HepG2 (cell line): Measurements from ENCODE around the gene ZNF575. TPM values are rescaled to one million over a fixed set of nuclear protein-coding genes. Genes with fewer than 3 reads are reported as not detected.
A peak's percentile ranks its signal among the peaks of the same experiment; 100 is the strongest.

Source experiments
- ATAC-seq: fragments of 200-7000 bp; cut with Tn5 transposase; 3 replicates; pipeline ENCODE4 v1.9.1; 2020; ENCODE audit warnings: mild to moderate bottlenecking, moderate library complexity
- BruUV-seq: library from RNA; stranded (reverse); fragments of 400-500 nt; replicated peaks from 2 replicates; lab custom pipeline; 2021; lab: Mats Ljungman, UMichigan
- CTCF ChIA-PET: fragments of 300-600 bp; formaldehyde crosslinking; extraction: SDS; loops from one replicate; lab custom pipeline; 2021; ENCODE audit warnings: low total read pairs, inconsistent platforms, low intra/inter-chr PET ratio; lab: Yijun Ruan, JAX
- POLR2A ChIA-PET: fragments of 350-600 bp; sonication (Branson Sonifier 250); formaldehyde crosslinking; loops from one replicate; lab custom pipeline; 2020; ENCODE audit warnings: antibody characterized with exemption, inconsistent platforms; lab: Yijun Ruan, JAX
- DNase-seq: peaks from one replicate; pipeline ENCODE4 v3.0.0-alpha.2; 2015; ENCODE audit warnings: low spot score
- FAIRE-seq: peaks from 3 replicates; lab custom pipeline; 2011; peaks lifted over from hg19 to GRCh38; lab: Jason Lieb, UNC
- H2AFZ ChIP-seq: one replicate; pipeline ENCODE4 v1.6.1; 2011; ENCODE audit warnings: low read length, inconsistent platforms
- H3K27ac ChIP-seq: fragments of 300-600 bp; 3 replicates; pipeline ENCODE4 v1.8.0; 2011; ENCODE audit warnings: mixed run types, mild to moderate bottlenecking, mixed read lengths, low read length, inconsistent platforms; ENCODE audit not compliant: insufficient read depth; ENCODE audit errors: extremely low read length
- H3K27me3 ChIP-seq, 2 experiments: fragments of 200-600 bp in 1 of 2; 2 replicates in 1 of 2; 3 replicates in 1 of 2; pipeline versions ENCODE4 v1.6.0 to v1.8.0; 2011; ENCODE audit warnings: low read length in 2 of 2, mild to moderate bottlenecking in 2 of 2, moderate library complexity in 2 of 2, inconsistent platforms in 1 of 2; ENCODE audit not compliant: insufficient read depth in 2 of 2, control insufficient read depth in 1 of 2
- H3K36me3 ChIP-seq, 2 experiments: fragments of 200-600 bp in 1 of 2; replicated peaks in 1 of 2; 2 replicates in 1 of 2; 3 replicates in 1 of 2; pipeline versions ENCODE4 v1.5.1 to v1.8.0; 2011; ENCODE audit warnings: low read length in 2 of 2, inconsistent platforms in 1 of 2; ENCODE audit not compliant: insufficient read depth in 2 of 2, control insufficient read depth in 1 of 2
- H3K4me1 ChIP-seq: 2 replicates; pipeline ENCODE4 v1.5.1; 2012; ENCODE audit warnings: low read length, inconsistent platforms; ENCODE audit not compliant: insufficient read depth
- H3K4me2 ChIP-seq: 2 replicates; pipeline ENCODE4 v1.6.0; 2011; ENCODE audit warnings: low read depth, low read length, inconsistent platforms
- H3K4me3 ChIP-seq, 3 experiments: fragments of 200-600 bp in 1 of 3; sonication (generic), shearing (Covaris generic) in 1 of 3; replicated peaks in 1 of 3; 2 replicates each; pipeline ENCODE4 v1.5.1; 2011 to 2016; ENCODE audit warnings: low read length in 3 of 3, inconsistent platforms in 2 of 3, low read depth in 2 of 3, mild to moderate bottlenecking in 2 of 3, control low read depth in 1 of 3, mixed read lengths in 1 of 3; ENCODE audit not compliant: insufficient read depth in 1 of 3
- H3K79me2 ChIP-seq: one replicate; pipeline ENCODE4 v1.6.1; 2011; ENCODE audit warnings: low read length, inconsistent platforms; ENCODE audit not compliant: insufficient read depth
- H3K9ac ChIP-seq: 2 replicates; pipeline ENCODE4 v1.6.0; 2011; ENCODE audit warnings: mild to moderate bottlenecking, low read depth, low read length, inconsistent platforms; ENCODE audit not compliant: insufficient read depth
- H3K9me3 ChIP-seq: 2 replicates; pipeline ENCODE4 v1.5.1; 2012; ENCODE audit warnings: mild to moderate bottlenecking, low read length
- H4K20me1 ChIP-seq: 2 replicates; pipeline ENCODE4 v1.6.0; 2011; ENCODE audit warnings: inconsistent platforms, mild to moderate bottlenecking, low read length, moderate library complexity; ENCODE audit not compliant: insufficient read depth
- AGO2 ChIP-seq: fragments of 200-400 bp; formaldehyde crosslinking; optimal IDR thresholded peaks from 2 replicates; pipeline ENCODE3; 2017; ENCODE audit warnings: mild to moderate bottlenecking, low read depth, low read length, moderate library complexity
- ARHGAP35 ChIP-seq: sonication (generic); formaldehyde crosslinking; IDR thresholded peaks from 2 replicates; pipeline ENCODE4 v1.9.0; 2022; ENCODE audit warnings: mild to moderate bottlenecking, inconsistent platforms, moderate library complexity, missing genetic modification reagents, borderline replicate concordance
- ATAD3A ChIP-seq: sonication (generic); formaldehyde crosslinking; IDR thresholded peaks from 2 replicates; pipeline ENCODE4 v1.4.0; 2020; ENCODE audit warnings: missing genetic modification reagents
- NBN ChIP-seq: fragments of 450-650 bp; conservative IDR thresholded peaks from 2 replicates; pipeline ENCODE4 v1.6.1; 2017
- PHF8 ChIP-seq: sonication (generic); formaldehyde crosslinking; IDR thresholded peaks from 2 replicates; pipeline ENCODE4 v1.5.0; 2020; ENCODE audit warnings: missing genetic modification reagents
- TCF12 ChIP-seq, 2 experiments: fragments of 450-650 bp in 1 of 2; sonication (generic) in 1 of 2; formaldehyde crosslinking in 1 of 2; IDR thresholded peaks; 2 replicates each; pipeline versions ENCODE4 v1.6.1 to v1.8.0; 2017 to 2022; ENCODE audit warnings: antibody characterized with exemption in 1 of 2, mild to moderate bottlenecking in 1 of 2, missing genetic modification reagents in 1 of 2, moderate library complexity in 1 of 2
- ZNF616 ChIP-seq: sonication (generic); formaldehyde crosslinking; IDR thresholded peaks from 2 replicates; pipeline ENCODE4 v1.5.0; 2020; ENCODE audit warnings: low read depth, mild to moderate bottlenecking, missing genetic modification reagents
- WGBS: methylation state at CpG from one replicate; pipeline ENCODE4 v1.1.6; 2017; ENCODE audit warnings: low lambda C conversion rate; 5-methylcytosine and 5-hydroxymethylcytosine counted together
- in situ Hi-C: cut with HindIII; loops from 2 replicates; pipeline ENCODE4 v1.10.0; 2017; ENCODE audit warnings: low pct_unique_long_range_greater_than_20kb; ENCODE audit not compliant: extremely low pct_ligation_motif_present
- intact Hi-C: fragments of 100-400 bp; cut with micrococcal nuclease; formaldehyde crosslinking; loops from one replicate; pipeline ENCODE4 v1.10.0; 2022; ENCODE audit not compliant: unreplicated experiment
- polyA plus RNA-seq, 8 experiments: library from polyadenylated mRNA; depleted of rRNA in 3 of 8; stranded (reverse) in 7 of 8; unstranded in 1 of 8; fragments of >200 nt; fragmentation: Illumina TruSeq in 4 of 8; extraction: Trizol in 4 of 8; gene quantifications; 2 replicates each; pipeline versions ENCODE4 v1.2.1 to v1.2.3, GENCODE V29; 2011 to 2016; ENCODE audit warnings: low read depth in 4 of 8, missing spikeins in 1 of 8, mixed read lengths in 1 of 8; ENCODE audit not compliant: insufficient read depth in 1 of 8
- total RNA-seq, 5 experiments: library from RNA; depleted of rRNA; stranded (reverse); fragments of >200 nt; fragmentation: Illumina TruSeq; extraction: Trizol; gene quantifications; 2 replicates each; pipeline ENCODE4 v1.2.3, GENCODE V29; 2016; ENCODE audit warnings: low read depth in 1 of 5
- TF ChIP-seq, protein P1 (sequence below): sonication (generic); formaldehyde crosslinking; IDR thresholded peaks from 2 replicates; pipeline ENCODE4 v1.8.0; 2022; ENCODE audit warnings: mild to moderate bottlenecking, missing genetic modification reagents, borderline replicate concordance
- TF ChIP-seq, protein P2 (sequence below): sonication (generic); formaldehyde crosslinking; IDR thresholded peaks from 2 replicates; pipeline ENCODE4 v1.4.0; 2020; ENCODE audit warnings: missing genetic modification reagents

Gene ZNF575
- total and polyA plus RNA-seq, 2 of the 13 experiments (the other 11 are each of a cell fraction or from before 2014, with no cell fraction given) = 0.17 to 0.27 TPM

DNA sequence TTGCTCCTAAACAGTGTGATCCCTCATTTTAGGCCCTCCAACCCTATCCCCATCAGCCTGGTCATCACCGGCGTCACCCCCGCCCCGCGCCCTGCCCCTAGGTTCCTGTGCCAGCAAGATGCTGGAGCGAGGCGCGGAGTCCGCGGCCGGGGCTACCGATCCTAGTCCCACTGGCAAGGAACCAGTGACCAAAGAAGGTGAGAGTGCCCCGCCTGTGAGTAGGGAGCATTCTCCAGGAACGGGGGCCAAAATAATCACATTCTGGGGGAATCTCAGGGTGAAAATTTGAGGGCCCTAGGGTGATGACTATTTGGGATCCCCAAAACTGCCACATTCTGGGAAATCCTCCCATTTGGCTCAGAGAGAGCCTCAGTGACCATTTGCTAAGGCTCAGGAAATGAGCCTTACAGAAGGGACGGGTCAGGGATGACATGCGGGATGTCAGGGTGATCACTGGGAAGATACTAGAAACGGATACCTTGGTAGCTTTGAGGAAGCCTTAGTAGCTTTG is 1.4 kb downstream of the ZNF575 start:
- TF ChIP-seq NBN (no peak), AGO2 (no peak), ARHGAP35 (CRISPR knock-in tag) (no peak)
- Histone ChIP-seq H3K27ac (no peak overlapping the region), H3K9ac (no peak overlapping the region), H4K20me1 (no peaks in the 10 kb centered on the region), H3K79me2 (no peaks in the 10 kb centered on the region), H3K36me3 (peaks cover 1 to 11% of the 10 kb centered on the region in 2 experiments; a peak in 3 of 5 replicates), H2AFZ (no peak overlapping the region), H3K9me3 (peaks cover 7% of the 10 kb centered on the region; the same call in 1 of the 2 replicates), H3K4me3 (no peak overlapping the region), H3K4me2 (no peak overlapping the region), H3K27me3 (no peaks in the 10 kb centered on the region), H3K4me1 (peaks cover 6% of the 10 kb centered on the region; the same call in 1 of the 2 replicates)
- 95% methylated on average over 17 of the region's 17 CpGs for WGBS
- FAIRE-seq (no peak), DNase-seq (no peak), ATAC-seq (no peak)
- ChIA-PET POLR2A (no interaction called here), CTCF (no interaction called here)
- in situ Hi-C loops = no loop called here
- intact Hi-C loops = no loop called here
- no TSS peak for BruUV-seq

GRCh38 chr19:43534816-43535761 is 2.1 kb downstream of the ZNF575 start:
- 94% methylated on average over 57 of the region's 62 CpGs for WGBS
- Histone ChIP-seq H3K4me2 (no peak overlapping the region), H4K20me1 (no peaks in the 10 kb centered on the region), H3K4me1 (peaks cover 6% of the 10 kb centered on the region; the same call in 1 of the 2 replicates), H3K9me3 (peaks cover 7% of the 10 kb centered on the region; the same call in 1 of the 2 replicates), H3K36me3 (peaks cover 1 to 11% of the 10 kb centered on the region in 2 experiments; a peak in 4 of 5 replicates), H3K27me3 (no peaks in the 10 kb centered on the region), H3K4me3 (no peak overlapping the region), H3K27ac (no peak overlapping the region), H2AFZ (no peak overlapping the region), H3K79me2 (no peaks in the 10 kb centered on the region), H3K9ac (no peak overlapping the region)
- ChIA-PET POLR2A (no interaction called here), CTCF (interaction anchor here (1.3 kb wide), 1 partner anchor 117 kb away, joined by 5 read pairs; no protein-coding TSS in a partner anchor)
- intact Hi-C loops (loop anchor here (1.0 kb wide), 1 partner anchor 117 kb away; no protein-coding TSS in a partner anchor), in situ Hi-C loops (no loop called here)
- DNase-seq (peak; percentile 35), ATAC-seq (peak; percentile 72), FAIRE-seq (peak; percentile 23)
- no TSS peak for BruUV-seq
- TF ChIP-seq ZNF616 (CRISPR knock-in tag) = no peak
- TF ChIP-seq TCF12 (IDR thresholded peaks at IDR 0.05) = no peak
- no peak for TF ChIP-seq TCF12 (CRISPR knock-in tag; IDR thresholded peaks at IDR 0.05)
- TF ChIP-seq, protein P1, sequence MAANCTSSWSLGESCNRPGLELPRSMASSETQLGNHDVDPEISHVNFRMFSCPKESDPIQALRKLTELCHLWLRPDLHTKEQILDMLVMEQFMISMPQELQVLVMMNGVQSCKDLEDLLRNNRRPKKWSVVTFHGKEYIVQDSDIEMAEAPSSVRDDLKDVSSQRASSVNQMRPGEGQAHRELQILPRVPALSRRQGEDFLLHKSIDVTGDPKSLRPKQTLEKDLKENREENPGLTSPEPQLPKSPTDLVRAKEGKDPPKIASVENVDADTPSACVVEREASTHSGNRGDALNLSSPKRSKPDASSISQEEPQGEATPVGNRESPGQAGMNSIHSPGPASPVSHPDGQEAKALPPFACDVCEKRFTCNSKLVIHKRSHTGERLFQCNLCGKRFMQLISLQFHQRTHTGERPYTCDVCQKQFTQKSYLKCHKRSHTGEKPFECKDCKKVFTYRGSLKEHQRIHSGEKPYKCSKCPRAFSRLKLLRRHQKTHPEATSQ = no peak
- TF ChIP-seq PHF8 (CRISPR knock-in tag) = no peak
- TF ChIP-seq ATAD3A = no peak
- TF ChIP-seq, protein P2, sequence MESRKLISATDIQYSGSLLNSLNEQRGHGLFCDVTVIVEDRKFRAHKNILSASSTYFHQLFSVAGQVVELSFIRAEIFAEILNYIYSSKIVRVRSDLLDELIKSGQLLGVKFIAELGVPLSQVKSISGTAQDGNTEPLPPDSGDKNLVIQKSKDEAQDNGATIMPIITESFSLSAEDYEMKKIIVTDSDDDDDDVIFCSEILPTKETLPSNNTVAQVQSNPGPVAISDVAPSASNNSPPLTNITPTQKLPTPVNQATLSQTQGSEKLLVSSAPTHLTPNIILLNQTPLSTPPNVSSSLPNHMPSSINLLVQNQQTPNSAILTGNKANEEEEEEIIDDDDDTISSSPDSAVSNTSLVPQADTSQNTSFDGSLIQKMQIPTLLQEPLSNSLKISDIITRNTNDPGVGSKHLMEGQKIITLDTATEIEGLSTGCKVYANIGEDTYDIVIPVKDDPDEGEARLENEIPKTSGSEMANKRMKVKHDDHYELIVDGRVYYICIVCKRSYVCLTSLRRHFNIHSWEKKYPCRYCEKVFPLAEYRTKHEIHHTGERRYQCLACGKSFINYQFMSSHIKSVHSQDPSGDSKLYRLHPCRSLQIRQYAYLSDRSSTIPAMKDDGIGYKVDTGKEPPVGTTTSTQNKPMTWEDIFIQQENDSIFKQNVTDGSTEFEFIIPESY (CRISPR knock-in tag) = peak; percentile 78; the same call in 1 of the 2 replicates
